DMS153 (cell line): ENCODE data around the gene CTU2.

Experiments used
- DNase-seq: peaks from one replicate; lab custom pipeline; 2025; lab: John Stamatoyannopoulos, UW

CTU2 gene

DNA sequence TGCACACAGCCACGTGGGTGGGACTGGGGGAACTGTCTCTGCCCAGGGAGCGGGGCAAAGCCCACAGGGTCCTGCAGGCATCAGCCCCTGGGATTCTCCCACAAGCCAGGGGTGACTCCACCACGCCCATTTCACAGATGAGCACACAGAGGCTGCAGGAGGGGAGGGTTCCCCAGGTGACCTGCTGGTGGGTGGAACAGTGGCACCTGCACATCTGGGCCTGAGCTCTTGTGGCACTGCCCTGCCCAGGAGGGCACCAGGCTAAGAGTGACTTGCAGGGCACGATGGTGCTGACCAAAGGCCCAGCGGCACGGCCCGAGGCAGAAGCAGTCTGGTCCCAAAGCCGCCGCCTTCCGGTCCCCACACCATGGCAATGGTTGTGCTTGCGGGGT lies 54.8 kb downstream of the CTU2 start:
- DNase-seq = no peak

- no peak for DNase-seq
Measured at GRCh38 chr16:88761830-88762229, 55.5 kb downstream of the CTU2 start.

DNA sequence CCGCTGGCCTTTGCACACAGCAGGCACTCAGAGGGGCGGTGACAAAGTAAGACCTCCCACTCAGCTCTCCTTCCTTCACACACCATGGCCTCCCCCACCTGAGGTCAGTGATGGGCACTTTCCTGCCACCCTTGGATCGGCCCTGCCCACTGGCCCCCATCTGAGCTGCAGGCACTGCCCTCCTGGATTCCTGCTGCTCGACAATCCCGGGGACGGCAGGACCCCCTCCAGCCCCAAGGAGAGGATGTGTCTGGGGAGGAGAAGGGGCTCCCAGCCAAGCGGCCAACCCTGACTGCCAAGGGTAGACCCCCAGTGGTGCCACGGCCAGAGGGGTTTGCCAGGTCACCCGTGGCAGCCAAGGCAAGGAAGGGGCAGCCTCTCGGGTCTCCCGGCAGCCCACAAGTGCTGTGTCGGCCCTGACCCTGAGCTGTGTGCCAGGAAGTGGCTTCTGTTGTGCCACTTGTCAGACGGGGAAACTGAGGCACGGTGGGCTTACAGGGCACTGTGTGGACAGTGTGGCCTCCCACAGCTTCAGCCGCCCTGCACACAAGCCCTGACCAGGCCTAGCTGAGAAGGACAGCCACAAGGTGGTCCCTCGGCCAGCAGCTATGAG lies 56.1 kb downstream of the CTU2 start:
- DNase-seq = no peak

- DNase-seq = no peak
Measured at GRCh38 chr16:88762941-88763340, 56.6 kb downstream of the CTU2 start.

DNA sequence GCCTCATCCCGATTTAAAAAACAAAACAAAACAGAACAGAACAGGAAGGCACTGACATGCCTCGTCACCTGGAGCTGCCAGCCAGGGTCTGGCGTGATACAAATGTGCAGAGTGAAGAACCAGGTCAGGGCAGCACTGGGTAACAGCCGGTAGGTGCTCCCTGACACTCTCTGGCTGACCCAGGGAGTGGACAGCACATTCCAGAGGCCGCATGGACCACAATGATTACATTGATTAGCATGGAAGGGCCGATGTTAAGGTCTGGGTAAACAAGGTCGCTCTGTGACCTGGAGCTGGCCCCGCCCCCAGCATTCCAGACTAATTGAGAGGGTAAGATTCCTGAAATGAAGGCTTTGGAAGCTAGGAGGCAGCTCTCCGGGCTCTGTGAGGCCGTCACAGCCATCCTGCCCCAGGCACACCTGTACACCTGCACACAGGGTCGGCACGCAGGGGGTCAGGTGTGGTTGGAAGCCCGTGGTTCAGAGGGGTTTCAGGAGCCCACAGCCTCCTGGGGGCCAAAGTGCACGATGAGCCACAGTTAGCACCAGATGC lies 57.3 kb downstream of the CTU2 start:
- DNase-seq = no peak

GRCh38 chr16:88764080-88764479 lies 57.8 kb downstream of the CTU2 start:
- no peak for DNase-seq

DNA sequence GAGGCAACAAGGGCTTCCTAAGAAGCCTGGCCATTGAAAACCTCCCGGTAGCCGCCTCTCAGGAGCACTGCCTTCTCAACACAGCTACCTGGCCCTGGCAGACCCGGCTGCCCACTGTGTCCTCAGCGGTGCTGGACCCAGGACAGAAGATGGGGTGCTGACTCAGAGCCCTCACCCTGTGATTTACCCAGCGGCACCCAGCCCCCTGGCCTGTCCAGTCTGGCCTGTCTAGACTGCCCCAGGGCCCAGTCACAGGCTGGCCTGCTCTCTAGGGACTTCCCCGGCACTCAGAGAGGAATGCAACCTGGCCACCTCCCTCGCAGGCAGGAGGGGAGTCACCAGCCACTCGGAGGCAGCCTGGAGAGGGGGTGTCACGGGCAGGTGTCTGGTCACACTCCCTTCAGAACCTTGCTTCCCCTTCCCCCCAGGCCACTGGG lies 58.6 kb downstream of the CTU2 start:
- no peak for DNase-seq
